IPS-11a (cell line): ENCODE measurements around the gene SELPLG.
"Not testable (repeated sequence)": the region's sequence is repeated elsewhere in the genome, so short reads cannot be mapped to it uniquely, and the experiment has no call there.

Experiments used
- H3K4me3 ChIP-seq: one replicate; pipeline ENCODE4 v1.5.1; 2013; ENCODE audit warnings: low read depth, low read length, control low read depth

Gene SELPLG

DNA sequence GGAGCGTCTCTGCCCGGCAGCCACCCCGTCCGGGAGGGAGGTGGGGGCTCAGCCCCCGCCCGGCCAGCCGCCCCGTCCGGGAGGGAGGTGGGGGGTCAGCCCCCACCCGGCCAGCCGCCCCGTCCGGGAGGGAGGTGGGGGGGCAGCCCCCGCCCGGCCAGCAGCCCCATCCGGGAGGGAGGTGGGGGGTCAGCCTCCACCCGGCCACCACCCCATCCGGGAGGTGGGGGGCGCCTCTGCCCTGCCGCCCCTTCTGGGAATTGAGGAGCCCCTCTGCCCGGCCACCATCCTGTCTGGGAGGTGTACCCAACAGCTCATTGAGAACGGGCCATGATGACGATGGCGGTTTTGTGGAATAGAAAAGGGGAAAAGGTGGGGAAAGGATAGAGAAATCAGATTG is 22.6 kb upstream of the SELPLG start:
- not testable (repeated sequence) for H3K4me3 ChIP-seq

GRCh38 chr12:108655812-108656175 is 22.1 kb upstream of the SELPLG start:
- not testable (repeated sequence) for H3K4me3 ChIP-seq

GRCh38 chr12:108654622-108655021 is 20.9 kb upstream of the SELPLG start:
- not testable (repeated sequence) for H3K4me3 ChIP-seq

- H3K4me3 ChIP-seq: no peak overlapping the region
Observed at GRCh38 chr12:108653922-108654321, 20.2 kb upstream of the SELPLG start.

- no peak overlapping the region for H3K4me3 ChIP-seq
Observed at GRCh38 chr12:108653082-108653516, 19.4 kb upstream of the SELPLG start.

- no peak overlapping the region for H3K4me3 ChIP-seq
Observed at GRCh38 chr12:108650083-108650482, 16.4 kb upstream of the SELPLG start.

- no peak overlapping the region for H3K4me3 ChIP-seq
Observed at GRCh38 chr12:108649669-108650068, 16.0 kb upstream of the SELPLG start.

DNA sequence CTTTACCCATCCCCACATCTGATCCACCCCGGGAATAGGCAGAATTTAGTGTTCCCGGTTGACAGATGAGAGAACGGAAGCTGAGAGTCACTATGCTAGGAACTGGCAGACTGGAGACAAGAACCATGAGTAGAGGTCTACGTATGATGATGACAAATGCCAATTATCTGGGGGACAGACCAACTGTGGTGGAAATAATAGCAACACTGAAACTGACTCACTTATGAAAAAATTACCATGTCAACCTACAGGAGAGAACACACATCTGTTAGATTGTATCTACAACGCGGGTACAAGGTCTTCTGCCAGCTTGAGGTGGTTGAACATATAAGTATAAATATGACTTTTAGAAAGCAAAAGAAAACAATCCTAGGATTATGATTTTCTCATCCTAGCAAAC is 15.4 kb upstream of the SELPLG start:
- H3K4me3 ChIP-seq: no peak overlapping the region

- H3K4me3 ChIP-seq: no peak overlapping the region
Observed at GRCh38 chr12:108648371-108648770, 14.7 kb upstream of the SELPLG start.

- no peak overlapping the region for H3K4me3 ChIP-seq
Observed at GRCh38 chr12:108647585-108648287, 14.0 kb upstream of the SELPLG start.

DNA sequence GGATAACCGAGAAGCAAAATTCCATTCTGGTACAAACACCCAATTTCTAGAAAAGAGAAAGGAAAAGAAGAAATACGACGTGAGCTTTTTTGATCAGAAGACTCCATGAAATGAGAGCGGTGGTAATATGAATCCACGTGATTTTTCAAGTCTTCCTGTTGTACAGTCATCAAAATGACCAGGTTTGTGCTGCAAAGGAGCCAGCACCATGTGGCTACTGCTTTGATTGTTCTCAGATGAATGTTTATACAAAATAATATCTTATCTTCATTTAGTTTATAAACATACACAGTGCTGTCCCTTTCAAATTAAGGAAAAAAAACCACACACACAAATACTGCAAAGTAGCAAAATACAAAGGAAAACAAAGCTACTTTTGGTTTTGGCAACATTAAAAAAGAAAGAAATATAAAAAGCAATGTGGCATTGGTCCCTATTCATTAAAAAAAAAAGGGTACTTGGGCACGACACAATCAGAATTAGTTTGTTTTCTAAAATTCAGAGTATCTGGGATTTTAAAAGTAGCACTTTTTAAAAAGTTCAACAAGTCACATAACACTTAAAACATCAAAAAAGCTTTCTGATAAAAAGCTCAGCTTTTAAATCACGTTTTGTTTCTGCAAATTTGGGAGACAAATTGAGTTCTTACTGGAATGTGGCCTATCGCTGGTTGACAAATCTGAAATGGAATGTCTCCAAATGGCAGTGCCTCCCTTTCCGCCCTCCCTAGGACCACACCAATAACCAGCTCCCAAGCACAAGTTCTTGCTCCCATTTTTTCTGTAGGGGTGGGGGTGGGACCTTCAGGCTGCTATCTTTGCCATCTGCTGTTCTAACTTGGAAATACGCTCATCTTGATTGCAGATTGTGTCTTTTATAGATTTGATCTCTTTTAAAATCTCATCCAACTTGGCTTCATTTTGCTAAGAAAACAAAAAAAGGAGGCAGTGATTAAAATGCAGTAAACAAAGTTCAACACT is 13.2 kb upstream of the SELPLG start:
- no peak overlapping the region for H3K4me3 ChIP-seq

GRCh38 chr12:108645686-108646599 is 12.2 kb upstream of the SELPLG start:
- no peak overlapping the region for H3K4me3 ChIP-seq

GRCh38 chr12:108644811-108645120 is 11.1 kb upstream of the SELPLG start:
- no peak overlapping the region for H3K4me3 ChIP-seq

- no peak overlapping the region for H3K4me3 ChIP-seq
Observed at GRCh38 chr12:108643941-108644810, 10.5 kb upstream of the SELPLG start.

DNA sequence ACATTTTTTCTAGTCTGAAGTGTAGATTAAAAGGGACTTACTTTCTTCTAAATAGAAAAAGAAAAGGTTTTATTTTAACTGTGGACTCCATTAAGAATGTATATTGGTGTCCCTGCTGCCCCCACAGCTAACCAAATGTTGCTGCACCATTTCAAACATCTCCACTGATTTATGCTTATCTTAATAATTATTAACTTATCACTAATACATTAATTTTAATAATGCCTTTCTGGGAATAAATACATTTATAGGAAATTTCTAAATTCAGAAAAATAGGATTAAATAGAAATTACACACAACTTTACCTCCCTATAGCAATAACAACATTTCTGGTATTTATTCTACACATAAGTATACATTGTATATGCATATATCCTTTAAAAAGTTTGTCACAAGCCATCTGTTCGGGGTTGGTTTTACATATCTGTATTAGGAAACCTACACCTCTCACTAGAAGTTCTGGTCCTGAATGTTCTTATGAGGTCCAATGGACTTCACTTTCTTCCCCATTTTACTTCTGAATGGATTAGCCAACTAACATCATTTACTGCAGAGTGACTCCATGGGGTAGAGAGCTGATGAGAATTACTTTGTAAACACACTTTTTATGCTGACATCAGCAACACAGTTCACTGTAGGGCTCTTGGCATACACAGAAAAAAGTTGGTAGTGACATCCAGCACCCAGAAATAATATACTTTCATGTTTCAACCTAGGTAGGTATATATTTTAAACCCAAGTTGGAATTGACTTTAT is 9.4 kb upstream of the SELPLG start:
- H3K4me3 ChIP-seq: no peak overlapping the region

GRCh38 chr12:108642269-108642870 is 8.7 kb upstream of the SELPLG start:
- H3K4me3 ChIP-seq: no peak overlapping the region

DNA sequence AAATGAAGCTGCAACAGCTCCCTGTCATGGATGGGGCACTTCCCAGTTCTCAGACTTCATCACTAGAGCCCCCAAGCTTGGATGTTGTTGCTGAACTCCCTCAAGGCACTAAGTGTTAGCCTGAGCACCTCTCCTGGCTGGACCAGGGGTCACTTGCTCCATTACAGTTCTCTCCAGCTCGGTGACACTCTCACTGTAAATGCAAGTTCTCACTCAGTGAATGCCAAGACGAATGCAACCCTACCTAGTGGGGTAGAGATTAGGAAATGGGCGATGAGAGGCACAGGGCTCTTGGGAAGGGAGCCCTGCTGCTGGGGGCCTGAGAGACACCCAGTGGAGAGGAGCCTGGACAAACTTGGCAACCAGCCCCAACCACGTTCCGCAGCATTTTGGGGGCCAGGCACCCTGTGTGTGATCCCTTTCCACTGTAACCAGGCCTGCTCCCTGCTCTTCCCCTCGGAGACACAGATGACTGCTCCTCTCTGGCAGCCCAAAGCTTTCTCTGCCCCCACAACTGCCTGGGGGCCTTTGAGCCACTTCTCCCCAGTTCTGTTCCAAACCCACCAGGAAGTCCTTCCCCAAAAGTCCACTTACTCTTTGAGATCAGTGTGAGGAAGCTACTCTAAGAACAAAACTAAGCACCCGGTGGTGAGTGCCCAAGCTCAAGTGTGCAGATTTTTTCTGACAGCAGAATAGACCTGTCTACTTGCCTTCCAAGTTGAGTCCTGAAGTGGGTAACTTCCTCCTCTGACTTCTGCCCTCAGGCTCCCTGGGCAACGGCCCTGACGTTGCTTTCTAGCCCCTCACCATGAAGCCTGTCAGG is 8.0 kb upstream of the SELPLG start:
- H3K4me3 ChIP-seq: no peak overlapping the region

GRCh38 chr12:108640802-108641445 is 7.2 kb upstream of the SELPLG start:
- no peak overlapping the region for H3K4me3 ChIP-seq
